ENCODE data around the gene GPR68. TPM values are rescaled to one million over a fixed set of nuclear protein-coding genes. Genes with fewer than 3 reads are reported as not detected.

Gene GPR68
- total and polyA plus RNA-seq, 4 donors = 2.3 to 7.6 (median 2.8) TPM

GRCh38 chr14:91216731-91217226 is 27.7 kb downstream of the GPR68 start:
- Histone ChIP-seq H3K36me3 (ENCODE audit: control insufficient read depth in 4 of 4, insufficient read depth in 4 of 4, low read length in 4 of 4) (peaks cover 6 to 22% (median 15%) of the 10 kb centered on the region in 4 donors), H3K9me3 (ENCODE audit: control insufficient read depth in 4 of 4, insufficient read depth in 3 of 4, low read length in 3 of 4) (no peaks in the 10 kb centered on the region), H3K4me3 (no peak overlapping the region), H3K27ac (ENCODE audit: low read depth in 1 of 2, low read length in 1 of 2) (no peak overlapping the region), H3K27me3 (ENCODE audit: control insufficient read depth in 3 of 3, insufficient read depth in 3 of 3, low read length in 2 of 3) (no peaks in the 10 kb centered on the region), H3K4me1 (ENCODE audit: control insufficient read depth in 5 of 5, insufficient read depth in 5 of 5, low read length in 5 of 5) (peaks cover 0 to 23% (median 8%) of the 10 kb centered on the region in 5 donors), H3K9ac (ENCODE audit: insufficient read depth in 1 of 2, low read length in 2 of 2) (no peak overlapping the region)
- 97 to 98% methylated on average over 13 of the region's 13 CpGs for WGBS, 2 donors
- DNase-seq (no peak), ATAC-seq (ENCODE audit: insufficient read depth, low FRiP score) (no peak)
- no peak for TF ChIP-seq CTCF (IDR thresholded peaks at IDR 0.05; ENCODE audit: control extremely low read depth, extremely low read depth)

- WGBS, 2 donors = 94 to 96% methylated on average over 10 of the region's 10 CpGs
- H3K27ac ChIP-seq (ENCODE audit: low read depth in 1 of 2, low read length in 1 of 2) = no peak overlapping the region
- no peak overlapping the region for H3K4me3 ChIP-seq
- H3K36me3 ChIP-seq (ENCODE audit: control insufficient read depth in 4 of 4, insufficient read depth in 4 of 4, low read length in 4 of 4) = peaks cover 9 to 23% (median 17%) of the 10 kb centered on the region in 4 donors
- ATAC-seq (ENCODE audit: insufficient read depth, low FRiP score) (no peak), DNase-seq (no peak)
- H3K9me3 ChIP-seq (ENCODE audit: control insufficient read depth in 4 of 4, insufficient read depth in 3 of 4, low read length in 3 of 4) = no peaks in the 10 kb centered on the region
- TF ChIP-seq CTCF (IDR thresholded peaks at IDR 0.05; ENCODE audit: control extremely low read depth, extremely low read depth) = no peak
- no peaks in the 10 kb centered on the region for H3K27me3 ChIP-seq (ENCODE audit: control insufficient read depth in 3 of 3, insufficient read depth in 3 of 3, low read length in 2 of 3)
- peaks cover 0 to 11% (median 8%) of the 10 kb centered on the region in 5 donors for H3K4me1 ChIP-seq (ENCODE audit: control insufficient read depth in 5 of 5, insufficient read depth in 5 of 5, low read length in 5 of 5)
- no peak overlapping the region for H3K9ac ChIP-seq (ENCODE audit: insufficient read depth in 1 of 2, low read length in 2 of 2)
Measured at GRCh38 chr14:91215381-91215780, 29.1 kb downstream of the GPR68 start.

- 94 to 96% methylated on average over 6 of the region's 6 CpGs for WGBS, 2 donors
Measured at GRCh38 chr14:91214306-91214705, 30.2 kb downstream of the GPR68 start.

More at GRCh38 chr14:91214306-91214705, 30.2 kb downstream of the GPR68 start:
- H3K36me3 ChIP-seq (ENCODE audit: control insufficient read depth in 4 of 4, insufficient read depth in 4 of 4, low read length in 4 of 4) = peaks cover 15 to 23% (median 20%) of the 10 kb centered on the region in 4 donors
- no peak overlapping the region for H3K4me3 ChIP-seq
- no peak overlapping the region for H3K9ac ChIP-seq (ENCODE audit: insufficient read depth in 1 of 2, low read length in 2 of 2)
- no peak overlapping the region for H3K27ac ChIP-seq (ENCODE audit: low read depth in 1 of 2, low read length in 1 of 2)
- H3K9me3 ChIP-seq (ENCODE audit: control insufficient read depth in 4 of 4, insufficient read depth in 3 of 4, low read length in 3 of 4) = no peaks in the 10 kb centered on the region
- DNase-seq (no peak), ATAC-seq (ENCODE audit: insufficient read depth, low FRiP score) (no peak)
- H3K27me3 ChIP-seq (ENCODE audit: control insufficient read depth in 3 of 3, insufficient read depth in 3 of 3, low read length in 2 of 3) = no peaks in the 10 kb centered on the region
- no peak for TF ChIP-seq CTCF (IDR thresholded peaks at IDR 0.05; ENCODE audit: control extremely low read depth, extremely low read depth)
- H3K4me1 ChIP-seq (ENCODE audit: control insufficient read depth in 5 of 5, insufficient read depth in 5 of 5, low read length in 5 of 5) = peaks cover 0 to 3% (median under 1%) of the 10 kb centered on the region in 5 donors

Data from lung (tissue), 12 donors.